Kidney epithelial cell (primary cell): ENCODE results near the gene GRIA3. TPM values are rescaled to one million over a fixed set of nuclear protein-coding genes. Genes with fewer than 3 reads are reported as not detected.
"Not testable (repeated sequence)": the region's sequence is repeated elsewhere in the genome, so short reads cannot be mapped to it uniquely, and the experiment has no call there.

ENCODE experiments used
- DNase-seq: peaks from one replicate; pipeline ENCODE4 v3.0.0-alpha.2; 2010; ENCODE audit warnings: low read depth
- H3K27me3 ChIP-seq: 2 replicates; pipeline ENCODE4 v1.6.0; 2011; ENCODE audit warnings: low read length; ENCODE audit not compliant: control insufficient read depth, insufficient read depth
- H3K36me3 ChIP-seq: 2 replicates; pipeline ENCODE4 v1.5.1; 2011; ENCODE audit warnings: low read length; ENCODE audit not compliant: control insufficient read depth, insufficient read depth
- H3K4me3 ChIP-seq: 2 replicates; pipeline ENCODE4 v1.5.1; 2011; ENCODE audit warnings: low read depth, mild to moderate bottlenecking, control low read depth, low read length
- total RNA-seq: library from RNA; depleted of rRNA; stranded (reverse); fragments of >200 nt; gene quantifications from 2 replicates; pipeline ENCODE4 v1.2.3, GENCODE V29; 2015
- TF ChIP-seq, protein P1 (sequence below): IDR thresholded peaks from 2 replicates; pipeline ENCODE4 v1.5.1; 2011; ENCODE audit warnings: mild to moderate bottlenecking, moderate library complexity, low read length, control low read depth, inconsistent platforms; ENCODE audit not compliant: insufficient read depth, poor library complexity, severe bottlenecking

The GRIA3 gene
- total RNA-seq, 1 donor from 2014 or later, result 1.4 TPM

DNA sequence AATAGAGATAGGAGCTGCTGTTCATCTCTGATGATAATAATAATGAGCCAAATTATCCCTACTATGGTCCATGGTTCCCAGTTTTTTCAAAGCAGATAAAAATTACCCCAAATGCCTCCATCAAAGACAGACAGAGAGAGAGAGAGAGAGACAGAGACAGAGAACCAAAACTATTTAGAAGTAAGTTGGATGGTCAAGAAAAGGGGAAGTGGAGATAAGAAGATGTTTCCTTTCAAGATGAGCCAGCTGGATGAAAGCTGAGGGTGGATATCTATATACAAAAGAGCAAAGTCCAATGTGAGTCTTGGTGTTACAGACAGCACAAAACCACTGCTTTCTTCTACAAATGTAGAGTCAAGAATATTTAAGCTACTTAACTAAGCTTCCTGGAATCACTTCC, 173.9 kb downstream of the GRIA3 start:
- no peaks in the 10 kb centered on the region for H3K27me3 ChIP-seq
- no peak overlapping the region for H3K4me3 ChIP-seq
- DNase-seq, result no peak
- no peaks in the 10 kb centered on the region for H3K36me3 ChIP-seq
- TF ChIP-seq, protein P1, sequence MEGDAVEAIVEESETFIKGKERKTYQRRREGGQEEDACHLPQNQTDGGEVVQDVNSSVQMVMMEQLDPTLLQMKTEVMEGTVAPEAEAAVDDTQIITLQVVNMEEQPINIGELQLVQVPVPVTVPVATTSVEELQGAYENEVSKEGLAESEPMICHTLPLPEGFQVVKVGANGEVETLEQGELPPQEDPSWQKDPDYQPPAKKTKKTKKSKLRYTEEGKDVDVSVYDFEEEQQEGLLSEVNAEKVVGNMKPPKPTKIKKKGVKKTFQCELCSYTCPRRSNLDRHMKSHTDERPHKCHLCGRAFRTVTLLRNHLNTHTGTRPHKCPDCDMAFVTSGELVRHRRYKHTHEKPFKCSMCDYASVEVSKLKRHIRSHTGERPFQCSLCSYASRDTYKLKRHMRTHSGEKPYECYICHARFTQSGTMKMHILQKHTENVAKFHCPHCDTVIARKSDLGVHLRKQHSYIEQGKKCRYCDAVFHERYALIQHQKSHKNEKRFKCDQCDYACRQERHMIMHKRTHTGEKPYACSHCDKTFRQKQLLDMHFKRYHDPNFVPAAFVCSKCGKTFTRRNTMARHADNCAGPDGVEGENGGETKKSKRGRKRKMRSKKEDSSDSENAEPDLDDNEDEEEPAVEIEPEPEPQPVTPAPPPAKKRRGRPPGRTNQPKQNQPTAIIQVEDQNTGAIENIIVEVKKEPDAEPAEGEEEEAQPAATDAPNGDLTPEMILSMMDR, result no peak

DNA sequence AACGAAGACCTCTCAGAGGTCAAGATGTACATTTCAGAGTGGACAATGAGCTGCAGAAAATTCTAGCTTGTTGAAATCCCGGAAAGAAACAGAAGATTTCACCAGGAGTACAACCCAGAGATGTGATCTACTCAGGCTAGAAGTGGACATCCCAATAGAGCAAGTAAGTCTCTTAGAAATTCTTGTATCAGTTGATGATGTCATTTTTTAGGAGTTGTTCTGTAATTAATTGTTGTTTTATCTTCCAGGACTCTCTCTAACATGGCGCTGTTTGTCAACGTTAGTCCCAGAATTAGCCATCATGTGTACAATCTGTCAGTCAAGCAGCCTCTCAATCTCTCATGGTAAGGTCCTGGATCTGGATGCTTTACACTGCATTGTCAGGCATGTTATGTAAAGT, 174.4 kb downstream of the GRIA3 start:
- no peak for DNase-seq
- Histone ChIP-seq H3K27me3 (no peaks in the 10 kb centered on the region), H3K36me3 (no peaks in the 10 kb centered on the region), H3K4me3 (no peak overlapping the region)
- TF ChIP-seq, protein P1, result no peak

DNA sequence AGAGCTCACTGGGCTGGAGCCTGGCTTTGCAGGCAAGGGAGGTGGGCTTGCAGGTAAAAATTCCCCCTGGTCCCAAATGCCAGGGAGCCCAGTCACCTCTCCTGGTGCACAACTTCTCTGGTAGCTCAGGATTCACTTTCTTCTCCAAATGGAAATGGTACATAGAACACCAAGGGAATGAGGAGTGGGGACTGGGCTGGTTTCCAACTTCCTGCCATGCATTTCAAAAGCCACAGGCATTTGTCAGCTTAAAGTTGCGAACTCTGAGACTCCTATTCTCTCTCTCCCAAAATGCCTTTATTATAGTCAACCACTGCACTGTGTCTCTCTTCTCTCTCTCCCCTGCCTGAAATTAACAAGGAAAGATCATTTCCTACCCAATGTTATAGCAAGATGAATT, 177.3 kb downstream of the GRIA3 start:
- TF ChIP-seq, protein P1, result no peak
- DNase-seq, result no peak
- no peak overlapping the region for H3K4me3 ChIP-seq
- H3K27me3 ChIP-seq, result no peaks in the 10 kb centered on the region
- H3K36me3 ChIP-seq, result no peaks in the 10 kb centered on the region

DNA sequence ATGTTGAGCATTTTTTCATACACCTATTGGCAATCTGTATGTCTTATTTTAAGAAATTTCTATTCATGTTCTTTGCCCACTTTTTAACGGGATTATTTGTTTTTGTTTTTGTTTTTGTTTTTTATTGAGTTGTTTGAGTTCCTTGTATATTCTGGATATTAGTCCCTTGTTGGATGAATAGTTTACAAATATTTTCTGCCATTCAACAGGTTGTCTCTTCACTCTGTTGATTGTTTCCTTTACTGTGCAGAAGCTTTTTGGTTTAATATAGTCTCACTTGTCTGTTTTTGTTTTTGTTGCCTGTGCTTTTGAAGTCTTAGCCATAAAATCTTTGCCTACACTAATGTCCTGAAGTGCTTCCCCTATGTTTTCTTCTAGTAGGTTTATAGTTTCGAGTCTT, 202.1 kb downstream of the GRIA3 start:
- not testable (repeated sequence) for H3K27me3 ChIP-seq, H3K36me3 ChIP-seq, DNase-seq, H3K4me3 ChIP-seq

DNA sequence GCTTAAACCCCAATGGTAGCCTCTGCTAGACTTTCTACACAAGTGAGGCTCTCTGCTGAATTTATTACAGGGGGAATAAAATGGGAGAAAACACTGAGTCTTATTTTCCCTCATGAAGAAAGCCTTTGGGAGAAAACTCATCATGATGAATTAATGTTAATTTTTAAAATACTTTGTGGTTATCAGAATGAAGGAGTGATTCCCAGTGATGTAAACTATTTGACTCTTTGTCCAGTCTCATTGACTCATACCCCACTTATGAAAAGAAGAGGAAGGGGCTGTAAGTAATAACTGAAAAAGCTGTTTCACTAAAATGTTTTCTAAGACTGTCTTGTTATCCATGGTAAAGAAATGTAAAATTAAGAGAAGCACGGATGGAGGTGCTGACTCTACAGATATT, 208.8 kb downstream of the GRIA3 start:
- Histone ChIP-seq H3K27me3 (no peaks in the 10 kb centered on the region), H3K36me3 (no peaks in the 10 kb centered on the region), H3K4me3 (no peak overlapping the region)
- no peak for DNase-seq
- TF ChIP-seq, protein P1, result no peak

DNA sequence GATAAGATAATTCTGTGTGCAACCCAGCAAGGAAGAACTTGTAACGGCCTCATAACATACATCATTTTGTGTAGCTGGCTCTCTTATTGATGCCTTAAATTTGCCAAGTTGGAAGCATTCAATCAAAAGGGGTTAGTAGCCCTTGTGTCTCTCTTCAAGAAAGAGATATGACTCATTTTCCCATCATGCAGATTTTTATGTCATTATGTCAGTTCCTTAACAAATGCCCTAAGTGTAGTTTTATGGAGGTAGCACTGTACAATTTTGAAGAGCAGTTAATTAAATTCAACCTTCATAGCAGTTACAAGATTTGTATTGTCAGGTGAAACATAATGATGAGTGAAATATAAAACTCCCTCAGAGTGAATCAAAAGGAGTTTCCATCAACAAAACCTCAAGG, 215.6 kb downstream of the GRIA3 start:
- H3K4me3 ChIP-seq, result no peak overlapping the region
- no peak for DNase-seq
- H3K36me3 ChIP-seq, result no peaks in the 10 kb centered on the region
- H3K27me3 ChIP-seq, result no peaks in the 10 kb centered on the region
- TF ChIP-seq, protein P1, result no peak
